GM12874 (cell line): ENCODE measurements around the gene LPP.

Source experiments
- CTCF ChIP-seq: IDR thresholded peaks from 2 replicates; pipeline ENCODE4 v1.5.1; 2011; ENCODE audit warnings: low read depth, mild to moderate bottlenecking, control low read depth, low read length, moderate library complexity; ENCODE audit not compliant: insufficient read depth

LPP gene

DNA sequence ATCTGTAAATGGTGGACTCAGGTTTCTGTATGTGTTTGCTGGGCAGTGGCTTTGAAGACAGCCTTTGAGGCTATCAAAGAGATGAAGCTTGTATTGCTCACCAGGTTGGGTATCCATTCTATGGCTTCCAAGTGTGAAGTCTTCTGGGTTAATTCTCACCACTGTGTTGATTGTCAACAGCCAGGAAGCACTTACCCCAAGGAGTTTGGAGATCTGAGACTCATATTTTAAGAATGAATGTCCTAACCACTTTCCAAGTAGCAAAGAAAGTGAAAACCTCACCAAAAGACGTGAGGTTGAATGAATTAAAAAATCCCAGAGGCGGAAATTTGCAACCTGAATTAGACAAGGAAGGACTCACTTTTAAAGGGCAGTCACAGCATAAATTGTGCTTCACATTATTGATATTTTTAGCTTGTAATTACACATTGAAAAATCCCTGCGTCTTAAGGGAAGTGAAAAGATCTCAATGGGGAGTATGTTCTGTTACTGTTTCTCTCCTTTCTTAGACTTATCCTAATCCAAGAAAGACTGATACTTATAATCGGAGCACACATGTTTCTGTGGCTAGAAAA, 713.8 kb downstream of the LPP start:
- TF ChIP-seq CTCF: no peak

- TF ChIP-seq CTCF: no peak
Measured at GRCh38 chr3:188868803-188869202, 714.8 kb downstream of the LPP start.

DNA sequence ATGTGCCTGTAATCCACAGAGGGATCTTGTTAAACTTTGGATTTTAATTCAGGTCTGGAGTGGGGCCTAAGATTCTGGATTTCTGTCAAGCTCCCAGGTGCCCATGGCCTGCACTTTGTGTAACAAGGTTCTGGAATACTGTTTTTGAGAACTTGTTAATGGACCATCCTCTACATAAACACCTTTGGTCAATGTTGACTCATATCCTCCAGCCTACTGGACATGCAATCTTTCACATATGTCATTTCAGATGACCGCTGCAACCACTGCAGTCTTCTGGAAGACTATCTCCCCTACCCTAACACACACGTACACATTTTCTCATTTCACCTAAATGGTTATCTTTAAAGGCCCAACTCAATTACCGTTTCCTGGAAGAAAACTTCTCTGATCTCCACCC, 715.7 kb downstream of the LPP start:
- TF ChIP-seq CTCF: no peak

DNA sequence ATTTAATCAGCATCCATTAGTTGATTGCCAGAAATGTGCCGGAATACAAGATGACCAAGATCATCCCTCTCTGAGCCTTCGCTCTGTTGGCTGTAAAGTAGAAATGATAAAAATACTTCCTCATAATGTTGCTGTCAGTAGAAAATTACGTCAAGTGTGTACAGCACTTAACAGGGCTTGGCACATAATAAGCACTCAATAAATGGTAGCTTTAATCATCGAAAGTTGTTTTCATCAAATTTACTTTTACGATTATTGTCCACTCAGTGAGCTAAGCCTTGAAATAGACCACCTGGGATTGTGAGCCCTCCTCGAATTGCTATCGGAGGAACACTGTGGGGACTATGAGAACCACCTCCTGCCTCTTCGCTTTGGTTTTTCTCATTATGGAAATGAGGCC, 716.5 kb downstream of the LPP start:
- no peak for TF ChIP-seq CTCF

DNA sequence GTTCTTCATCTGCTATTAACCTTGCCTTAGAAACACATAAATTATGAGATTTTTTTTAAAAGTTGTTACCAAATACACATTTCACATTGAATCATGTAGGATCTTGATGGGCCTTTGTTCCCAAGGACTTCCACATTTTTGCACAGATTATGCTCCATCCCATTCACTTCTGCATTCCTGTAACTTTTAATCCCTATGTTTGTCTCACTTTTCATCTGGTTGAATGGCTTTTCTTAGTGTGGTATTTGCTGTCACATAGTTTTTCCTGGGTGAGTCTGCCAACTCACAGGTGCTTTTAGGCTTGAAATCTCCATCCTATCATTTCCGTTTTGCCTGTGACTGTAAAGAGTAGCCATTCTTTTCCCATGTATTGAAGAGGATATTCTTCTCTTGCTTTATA, 720.6 kb downstream of the LPP start:
- TF ChIP-seq CTCF: no peak

DNA sequence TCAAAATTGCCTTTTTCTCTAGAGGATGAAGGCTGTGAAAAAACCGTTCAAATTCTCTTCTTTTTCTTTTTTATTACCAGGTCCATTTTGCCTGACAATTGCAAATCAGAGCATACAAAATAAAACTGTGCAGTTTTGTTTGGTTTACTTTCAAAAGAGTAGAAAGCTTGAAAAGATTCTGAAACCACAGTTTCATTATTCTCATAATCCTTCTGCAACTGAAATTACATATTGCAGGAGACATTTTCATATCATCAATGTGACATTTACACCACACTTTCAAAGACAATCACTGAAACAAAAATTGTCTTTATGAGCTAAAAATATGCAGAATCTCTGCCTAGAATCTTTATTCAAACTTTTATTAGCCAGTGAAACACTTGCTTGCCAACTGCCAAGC, 721.5 kb downstream of the LPP start:
- TF ChIP-seq CTCF: no peak

- TF ChIP-seq CTCF: no peak
Measured at GRCh38 chr3:188876370-188876769, 722.4 kb downstream of the LPP start.
